AG10803 (cell line): ENCODE results near the gene ATG2A.

ENCODE experiments used
- DNase-seq: peaks from one replicate; pipeline ENCODE4 v3.0.0; 2010; ENCODE audit warnings: low read depth
- H3K4me3 ChIP-seq: 2 replicates; pipeline ENCODE4 v1.5.1; 2011; ENCODE audit warnings: mild to moderate bottlenecking, low read length, control low read depth
- CTCF ChIP-seq: conservative IDR thresholded peaks from 2 replicates; pipeline ENCODE4 v1.5.1; 2011; ENCODE audit warnings: mild to moderate bottlenecking, low read length, control low read depth, inconsistent platforms

ATG2A gene

DNA sequence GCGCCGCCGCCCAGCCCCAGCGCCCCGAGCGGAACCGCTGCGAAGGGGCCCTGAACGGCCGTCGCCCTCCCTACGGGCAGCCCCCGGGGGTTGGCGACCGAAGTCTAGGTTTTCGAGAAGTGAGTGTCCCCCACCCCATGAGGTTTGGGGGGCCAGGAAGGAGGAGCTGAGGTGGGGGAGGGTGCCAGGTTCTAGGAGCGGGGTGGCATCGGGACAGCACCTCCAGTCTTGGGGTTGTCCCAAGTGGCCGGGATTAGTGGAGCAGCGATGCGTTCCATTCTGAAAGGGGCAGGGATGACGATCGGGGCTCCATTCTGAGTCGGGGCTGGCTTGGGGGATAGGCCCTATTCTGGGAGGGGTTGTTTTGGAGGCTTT, 7.9 kb upstream of the ATG2A start:
- TF ChIP-seq CTCF, result no peak
- no peak for DNase-seq
- peak overlapping the region; percentile 85 for H3K4me3 ChIP-seq

GRCh38 chr11:64923944-64924909, 7.2 kb upstream of the ATG2A start, which contains the start of gene PPP2R5B:
TSS of gene PPP2R5B (plus strand) at chr11:64924689. CDS start at chr11:64925735, 1,046 bp downstream.
- no peak for TF ChIP-seq CTCF
- H3K4me3 ChIP-seq, result peak within 1 kb of the TSS; percentile 85
- peak; percentile 93 for DNase-seq

DNA sequence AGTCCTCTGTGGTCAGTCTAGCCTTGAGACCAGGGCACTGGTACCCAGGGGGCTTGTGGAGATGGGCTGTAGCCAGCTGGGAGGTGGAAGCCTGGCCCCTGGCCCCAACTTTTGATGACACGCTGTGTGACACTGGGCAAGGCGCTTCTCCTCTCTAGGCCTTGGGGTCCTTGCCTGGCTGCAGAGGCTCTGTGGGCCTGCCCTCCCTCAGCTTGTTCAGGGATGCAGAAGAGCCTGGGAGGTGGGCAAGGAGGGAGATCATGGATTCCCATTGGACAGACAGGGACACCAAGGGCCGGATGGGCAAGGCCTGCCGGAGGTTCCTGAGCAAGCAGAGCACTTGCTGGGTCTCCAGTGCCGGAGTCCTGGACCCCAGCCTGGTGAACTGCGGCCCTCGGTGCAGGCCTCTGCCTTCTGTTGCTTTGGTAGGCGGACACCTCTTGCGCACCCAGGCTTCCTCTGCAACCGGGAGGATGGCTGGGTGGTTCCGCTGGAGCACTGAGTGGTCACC, 6.2 kb upstream of the ATG2A start:
- DNase-seq, result no peak
- TF ChIP-seq CTCF, result no peak
- no peak overlapping the region for H3K4me3 ChIP-seq

- DNase-seq, result no peak
- H3K4me3 ChIP-seq, result no peak overlapping the region
- TF ChIP-seq CTCF, result no peak
Measured at GRCh38 chr11:64921384-64921783, 4.4 kb upstream of the ATG2A start.

- no peak for TF ChIP-seq CTCF
- DNase-seq, result no peak
Measured at GRCh38 chr11:64920124-64920523, 3.1 kb upstream of the ATG2A start.

GRCh38 chr11:64919627-64920026, 2.6 kb upstream of the ATG2A start:
- H3K4me3 ChIP-seq, result no peak overlapping the region
- no peak for DNase-seq
- no peak for TF ChIP-seq CTCF

More at GRCh38 chr11:64920124-64920523, 3.1 kb upstream of the ATG2A start:
- H3K4me3 ChIP-seq, result no peak overlapping the region

DNA sequence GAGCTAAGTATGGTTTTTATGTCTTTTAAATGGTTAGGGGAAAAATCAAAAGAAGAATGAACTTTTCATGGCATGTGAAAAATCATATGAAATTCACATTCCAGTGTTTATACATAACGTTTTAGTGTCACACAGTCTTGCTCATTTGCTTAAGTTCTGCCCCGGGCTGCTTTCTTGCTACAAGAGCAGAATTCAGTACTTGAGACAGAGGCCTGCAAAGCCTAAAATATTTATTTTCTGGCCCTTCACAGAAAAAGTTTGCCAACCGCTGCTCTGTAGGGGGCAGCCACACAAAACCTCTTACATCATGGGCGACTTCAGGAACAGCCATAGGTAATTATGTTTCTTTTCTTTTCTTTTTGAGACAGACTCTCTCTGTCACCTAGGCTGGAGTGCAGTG, 1.0 kb upstream of the ATG2A start:
- peak; percentile 73 for DNase-seq
- TF ChIP-seq CTCF, result peak; percentile 47
- H3K4me3 ChIP-seq, result peak overlapping the region; percentile 55
